ENCODE measurements around the gene MND1.
"Not testable (repeated sequence)": the region's sequence is repeated elsewhere in the genome, so short reads cannot be mapped to it uniquely, and the experiment has no call there.

MND1 gene

DNA sequence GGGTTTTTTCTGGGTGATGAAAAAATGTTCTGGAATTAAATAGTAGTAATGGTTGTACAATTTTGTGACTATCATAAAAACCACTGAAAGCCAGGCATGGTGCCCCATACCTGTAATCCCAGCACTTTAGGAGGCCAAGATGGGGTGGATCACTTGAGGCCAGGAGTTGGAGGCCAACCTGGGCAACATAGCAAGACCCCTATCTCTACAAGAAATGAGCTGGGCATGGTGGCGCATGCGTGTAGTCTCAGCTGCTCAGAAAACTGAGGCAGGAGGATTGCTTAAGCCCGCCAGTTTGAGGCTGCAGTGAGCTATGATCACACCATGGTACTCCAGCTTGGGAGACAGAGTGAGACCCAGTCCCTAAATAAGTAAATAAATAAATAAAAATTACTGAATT is 63.4 kb downstream of the MND1 start:
- DNase-seq, result no peak

DNA sequence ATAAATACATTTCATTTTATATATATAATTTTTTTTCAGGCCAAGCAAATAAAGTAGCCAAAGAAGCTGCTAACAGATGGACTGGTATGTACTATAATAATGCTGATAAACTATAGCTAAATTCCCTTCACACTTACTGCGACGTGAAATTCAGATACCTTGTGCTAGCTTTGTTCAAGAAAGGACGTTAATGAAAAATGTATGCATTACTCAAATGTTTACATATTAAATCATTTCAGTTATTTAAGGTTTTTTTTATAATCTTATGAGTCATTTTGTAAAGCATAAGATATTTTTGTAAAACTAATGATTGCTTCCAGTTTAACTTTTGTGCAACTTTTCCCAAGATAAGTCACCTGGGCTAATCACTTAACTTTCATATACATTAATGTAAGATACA is 64.4 kb downstream of the MND1 start:
- no peak for DNase-seq

DNA sequence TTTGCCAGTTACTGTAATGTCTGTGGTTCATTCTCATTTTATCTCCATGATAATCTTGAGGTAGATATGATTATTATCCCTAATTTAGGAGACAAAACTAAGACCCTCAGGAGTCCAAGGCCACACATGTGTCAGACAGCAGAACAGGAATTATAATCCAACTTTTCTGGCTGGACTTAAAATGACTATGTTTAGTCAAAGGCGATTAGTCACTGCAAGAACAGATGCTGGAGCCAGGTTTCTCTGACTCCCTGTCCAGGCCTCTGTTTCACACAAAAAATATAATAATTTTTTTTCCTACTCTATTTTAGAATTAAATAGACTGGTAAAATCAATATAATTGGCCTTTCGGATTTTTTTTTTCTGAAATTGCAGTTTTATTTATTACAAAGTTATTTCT is 64.9 kb downstream of the MND1 start:
- no peak for DNase-seq

DNA sequence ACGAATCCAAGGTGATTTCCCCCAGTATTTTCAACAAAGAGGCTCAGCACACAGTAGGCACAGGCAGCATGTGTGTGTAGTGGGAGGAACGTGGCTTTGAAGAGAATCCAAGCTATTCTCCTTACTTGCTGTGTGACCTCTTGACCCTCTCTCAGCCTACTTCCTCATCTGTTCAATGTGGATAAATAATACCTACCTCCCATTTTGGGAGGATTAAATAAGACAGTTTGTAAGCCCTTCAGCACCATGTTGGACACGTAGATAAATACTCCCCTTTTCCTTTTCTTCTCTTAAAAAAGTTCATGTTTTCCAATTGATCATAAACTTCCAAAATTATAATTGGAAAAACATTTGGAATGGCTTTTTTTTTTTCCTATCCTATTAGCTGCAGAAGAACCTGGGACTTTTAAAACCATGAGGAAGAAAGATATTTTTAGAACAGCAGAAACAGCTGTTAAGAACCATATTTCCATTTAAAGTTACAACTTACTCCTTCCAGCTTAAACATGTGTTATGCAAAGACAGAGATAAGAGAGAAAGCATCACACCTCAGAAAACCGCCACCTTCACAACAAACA is 65.5 kb downstream of the MND1 start:
- no peak for DNase-seq

DNA sequence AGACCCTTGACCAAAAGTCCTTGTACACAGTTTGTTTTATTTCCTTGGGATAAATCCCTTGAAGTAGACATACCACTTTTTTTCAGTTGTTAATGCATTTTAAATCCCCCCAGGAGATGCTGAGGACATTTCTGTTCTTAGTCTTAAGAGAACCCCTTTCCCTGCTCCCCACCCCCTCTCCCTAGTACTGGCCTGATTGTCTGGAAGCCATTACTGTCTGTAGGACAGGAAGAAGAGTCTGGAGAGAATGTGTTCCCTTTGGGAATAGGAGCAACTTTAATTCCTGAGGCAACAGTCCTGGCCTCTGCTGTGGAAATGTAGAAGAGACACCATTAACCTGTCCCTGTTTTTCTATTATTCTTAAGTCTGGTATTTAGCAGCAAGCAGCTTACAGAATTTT is 69.4 kb downstream of the MND1 start:
- DNase-seq, result no peak

DNA sequence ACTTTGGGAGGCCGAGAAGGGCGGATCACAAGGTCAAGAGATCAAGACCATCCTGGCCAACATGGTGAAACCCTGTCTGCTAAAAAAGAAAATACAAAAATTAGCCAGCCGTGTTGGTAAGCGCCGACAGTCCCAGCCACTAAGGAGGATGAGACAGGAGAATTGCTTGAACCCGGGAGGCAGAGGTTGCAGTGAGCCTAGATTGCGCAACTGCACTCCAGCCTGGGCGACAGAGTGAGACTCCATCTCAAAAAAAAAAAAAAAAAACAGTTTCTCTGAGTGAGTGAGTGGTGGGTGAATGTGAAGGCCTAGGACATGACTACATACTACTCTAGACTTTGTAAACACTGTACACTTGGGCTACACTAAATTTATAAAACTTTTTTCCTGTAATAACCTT is 72.0 kb downstream of the MND1 start:
- DNase-seq, result not testable (repeated sequence)

DNA sequence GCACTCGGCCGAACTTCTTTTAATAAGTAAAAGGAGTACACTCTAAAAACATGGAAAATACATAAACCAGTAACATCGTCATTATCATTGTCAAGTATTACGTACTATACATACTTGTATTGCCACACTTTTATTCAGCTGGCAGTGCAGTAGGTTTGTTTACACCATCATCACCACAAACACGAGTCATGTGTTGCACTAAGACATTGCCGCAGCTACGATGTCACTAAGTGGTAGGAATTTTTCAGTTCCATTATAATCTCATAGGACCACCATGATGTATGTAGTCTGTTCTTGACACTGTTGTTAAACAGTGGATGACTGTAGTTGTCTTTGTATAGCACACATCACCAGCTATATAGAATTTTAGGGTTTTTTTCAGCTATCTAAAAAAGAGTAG is 73.6 kb downstream of the MND1 start:
- no peak for DNase-seq

DNA sequence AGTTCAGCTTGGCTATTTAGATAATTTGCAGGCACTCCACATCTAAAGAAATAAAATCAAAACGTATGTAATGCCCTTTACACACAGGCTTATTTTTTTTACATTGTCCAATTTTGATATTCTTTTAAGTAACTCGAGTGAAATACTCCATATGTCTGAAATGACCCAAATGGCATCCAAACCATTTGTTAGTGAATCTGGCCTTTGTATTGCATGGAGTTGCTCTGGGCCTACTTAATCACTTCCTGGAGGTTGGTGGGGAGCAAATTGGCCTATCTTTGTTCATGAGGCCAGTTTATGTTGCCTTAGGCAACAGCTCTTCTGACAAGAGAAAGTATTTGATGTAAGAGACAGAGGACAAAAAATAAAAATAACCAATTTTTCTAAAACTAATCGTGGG is 74.1 kb downstream of the MND1 start:
- DNase-seq, result no peak

DNA sequence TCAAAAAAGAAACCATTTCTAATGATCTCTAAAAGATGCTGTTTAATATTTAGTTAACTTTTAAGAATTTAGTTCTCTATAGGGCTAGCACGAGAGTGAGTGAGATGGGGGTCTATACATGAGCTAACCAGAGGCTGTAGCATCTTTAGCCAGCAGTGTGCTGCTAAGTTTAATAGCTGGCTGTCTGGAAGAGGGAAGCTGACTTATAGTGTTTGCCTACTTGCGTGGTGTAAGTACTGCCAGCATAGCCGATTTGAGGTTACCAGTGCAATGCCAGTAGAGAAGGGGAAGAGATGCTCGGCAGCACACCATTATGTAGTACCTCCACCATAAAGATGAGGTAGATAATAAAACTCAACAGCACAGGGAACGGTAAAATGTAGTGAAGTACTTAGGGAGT is 74.5 kb downstream of the MND1 start:
- no peak for DNase-seq

DNA sequence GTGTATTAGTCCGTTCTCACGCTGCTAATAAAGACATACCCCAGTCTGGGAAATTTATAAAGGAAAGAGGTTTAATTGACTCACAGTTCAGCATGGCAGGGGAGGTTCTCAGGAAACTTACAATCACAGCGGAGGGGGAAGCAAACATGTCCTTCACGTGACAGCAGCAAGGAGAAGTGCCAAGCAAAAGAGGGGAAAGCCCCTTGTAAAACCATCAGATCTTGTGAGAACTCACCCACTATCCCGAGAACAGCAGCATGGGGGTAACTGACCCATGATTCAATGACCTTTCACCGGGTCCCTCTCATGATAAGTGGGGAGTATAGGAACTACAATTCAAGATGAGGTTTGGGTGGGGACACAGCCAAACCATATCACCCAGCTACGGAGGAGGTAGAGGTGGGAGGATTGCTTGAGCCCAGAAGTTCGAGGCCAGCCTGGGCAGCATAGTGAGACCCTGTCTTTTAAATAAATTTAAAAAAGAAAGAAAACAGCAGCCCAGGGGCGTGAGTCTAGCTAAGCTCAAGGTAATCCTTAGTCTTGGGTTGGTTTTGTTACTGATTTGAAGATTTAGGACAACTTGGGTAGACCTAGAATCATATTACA is 75.3 kb downstream of the MND1 start:
- no peak for DNase-seq

DNA sequence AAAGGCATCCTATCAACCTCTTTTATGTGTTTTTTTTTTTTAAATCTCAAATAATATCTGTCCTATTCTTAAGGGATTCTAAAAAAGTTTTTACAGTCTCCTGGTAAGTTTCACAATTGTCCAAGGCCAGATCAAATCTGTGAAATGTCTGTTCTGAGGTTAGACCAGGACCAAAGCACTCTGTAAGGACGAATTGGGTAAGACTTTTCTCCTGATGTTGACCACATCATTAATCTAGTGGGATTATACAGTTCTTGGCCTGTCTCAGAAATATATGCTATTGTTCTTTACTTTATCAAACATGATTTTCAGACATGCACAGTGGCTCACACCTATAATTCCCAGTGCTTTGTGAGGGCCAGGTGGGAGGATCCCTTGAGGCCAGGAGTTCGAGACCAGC is 75.9 kb downstream of the MND1 start:
- no peak for DNase-seq

DNA sequence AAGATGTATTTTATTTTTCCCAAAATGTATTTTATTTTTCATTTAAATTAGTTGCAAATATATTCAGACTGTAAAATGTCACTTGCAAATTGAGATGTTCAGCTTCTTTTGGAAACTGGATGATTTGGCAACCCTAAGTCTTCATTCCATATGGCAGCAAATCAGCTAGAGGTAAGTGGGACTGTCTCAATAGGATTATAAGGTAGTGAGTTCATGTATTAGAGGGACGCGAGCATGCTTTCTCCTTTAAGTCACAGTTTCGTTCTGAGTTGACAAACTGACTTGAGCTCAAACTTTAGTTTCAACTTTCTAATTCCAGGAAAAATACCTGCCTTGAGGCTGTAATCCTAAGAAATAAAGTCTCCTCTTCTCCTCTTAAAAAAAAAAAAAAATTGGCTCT is 77.5 kb downstream of the MND1 start:
- DNase-seq, result no peak

DNA sequence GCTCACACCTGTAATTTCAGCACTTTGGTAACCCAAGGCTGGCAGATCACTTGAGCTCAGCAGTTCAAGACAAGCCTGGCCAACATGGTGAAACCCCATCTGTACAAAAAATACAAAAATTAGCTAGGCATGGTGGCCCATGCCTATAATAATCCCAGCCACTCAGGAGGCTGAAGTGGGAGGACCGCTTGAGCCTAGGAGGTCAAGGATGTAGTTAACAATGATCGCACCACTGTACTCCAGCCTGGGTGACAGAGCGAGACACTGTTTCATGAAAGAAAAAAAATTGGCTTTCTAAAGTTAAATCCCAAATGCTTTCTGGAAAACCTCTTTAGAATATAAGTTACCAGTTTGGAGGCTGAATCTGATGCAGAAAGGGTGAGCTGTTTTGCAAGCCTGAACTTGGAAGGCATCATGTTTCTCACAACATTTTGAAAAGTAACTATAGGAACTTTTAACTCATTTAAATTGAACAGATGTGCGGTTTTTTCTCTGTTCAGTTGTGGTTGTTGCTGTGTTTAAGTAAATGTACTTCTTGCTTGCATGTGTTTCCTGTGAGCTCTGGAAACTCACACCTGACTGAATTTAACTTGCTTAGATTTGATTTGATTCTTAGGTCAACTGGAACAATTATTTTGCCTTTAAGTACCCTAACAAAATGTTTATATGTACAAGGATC is 81.9 kb downstream of the MND1 start:
- DNase-seq, result no peak

DNA sequence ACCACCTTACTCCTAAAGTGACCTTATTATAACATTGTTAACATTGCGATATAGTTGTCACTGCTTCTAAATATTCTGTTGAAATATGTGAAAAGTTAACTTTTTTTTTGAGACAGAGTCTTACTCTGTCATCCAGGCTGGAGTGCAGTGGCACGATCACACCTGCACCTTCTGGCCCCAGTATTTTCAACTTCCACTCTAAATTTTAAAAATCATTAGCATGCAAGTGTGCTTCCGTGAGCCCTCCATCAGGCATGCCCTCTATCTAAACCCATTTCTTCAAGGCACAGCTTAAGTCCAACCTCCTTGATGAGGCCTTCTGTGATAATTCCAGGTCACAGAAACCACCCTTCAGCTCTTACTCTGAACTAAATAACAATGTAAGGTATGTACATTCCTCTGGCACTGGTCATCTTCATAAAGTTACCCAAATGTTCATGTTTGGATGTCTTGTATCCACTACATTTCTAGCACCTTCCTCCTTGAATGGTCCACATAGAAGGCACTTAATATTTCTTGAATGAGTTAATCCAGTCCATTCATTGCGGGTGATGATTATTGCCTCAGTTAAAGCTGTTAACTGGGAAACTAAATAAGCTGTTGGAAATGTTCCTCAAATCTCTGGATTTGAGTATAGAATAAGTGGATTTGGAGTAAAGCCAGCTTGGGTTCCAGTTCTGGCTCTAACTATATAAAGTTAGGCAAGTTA is 83.0 kb downstream of the MND1 start:
- DNase-seq, result no peak

DNA sequence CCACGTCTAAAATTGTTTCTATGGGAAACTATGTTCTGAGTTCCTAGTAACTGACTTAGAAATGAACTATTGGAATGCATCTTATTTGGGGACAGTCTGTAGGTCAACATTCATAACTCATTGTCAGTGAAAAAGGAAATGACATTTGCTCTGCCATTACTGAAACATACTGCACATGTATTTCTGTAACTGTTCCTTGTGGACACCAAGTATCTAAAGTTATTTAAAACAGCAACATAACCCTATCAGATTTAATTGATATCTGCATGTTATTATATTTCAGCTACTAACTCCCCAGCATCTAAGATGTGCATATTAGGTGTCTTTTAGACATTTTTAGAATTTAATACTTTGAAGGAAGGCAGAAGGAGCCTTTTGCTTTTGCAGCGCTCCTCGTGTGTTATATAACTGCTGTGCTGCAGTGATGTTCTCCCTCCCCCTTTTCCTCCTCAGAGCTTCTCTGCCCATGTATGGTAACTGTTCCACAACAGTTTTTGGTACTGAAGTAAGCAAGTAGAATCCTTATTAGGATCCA is 84.5 kb downstream of the MND1 start:
- no peak for DNase-seq

DNA sequence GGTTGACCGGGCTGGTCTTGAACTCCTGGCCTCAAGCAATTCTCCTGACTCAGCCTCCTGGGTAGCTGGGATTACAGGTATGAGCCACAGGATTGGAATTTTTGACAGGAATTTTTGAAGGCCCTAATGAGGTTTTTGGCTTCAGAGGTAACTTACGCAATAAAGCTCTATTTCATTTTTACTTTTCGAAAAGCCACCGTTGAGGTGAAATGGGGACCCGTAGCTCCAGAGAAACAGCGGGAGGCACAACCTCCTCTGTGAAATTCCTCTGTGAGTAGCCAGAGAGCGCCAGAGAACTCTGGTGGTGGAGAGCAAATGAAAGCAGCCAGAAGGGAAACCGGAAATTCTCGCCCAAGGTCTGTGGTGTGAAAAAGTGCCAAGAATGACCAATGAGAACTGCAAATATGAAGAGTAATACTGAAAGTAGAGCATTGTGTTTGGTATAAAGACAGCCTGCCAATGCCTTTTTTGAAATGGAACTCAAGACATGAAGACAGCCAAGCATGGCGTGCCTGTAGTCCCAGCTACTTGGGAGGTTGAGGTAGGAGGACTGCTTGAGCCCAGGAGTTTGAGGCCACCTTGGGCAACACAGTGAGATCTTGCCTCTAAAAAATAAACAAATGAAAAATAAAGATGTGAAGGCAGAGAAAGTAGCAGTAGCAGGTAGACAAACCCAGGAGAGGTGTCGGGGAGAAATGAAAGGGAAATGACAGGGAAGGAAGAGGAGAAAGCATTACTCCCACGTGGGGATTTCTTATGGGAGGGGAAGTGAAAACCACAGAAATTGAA is 88.7 kb downstream of the MND1 start:
- no peak for DNase-seq

DNA sequence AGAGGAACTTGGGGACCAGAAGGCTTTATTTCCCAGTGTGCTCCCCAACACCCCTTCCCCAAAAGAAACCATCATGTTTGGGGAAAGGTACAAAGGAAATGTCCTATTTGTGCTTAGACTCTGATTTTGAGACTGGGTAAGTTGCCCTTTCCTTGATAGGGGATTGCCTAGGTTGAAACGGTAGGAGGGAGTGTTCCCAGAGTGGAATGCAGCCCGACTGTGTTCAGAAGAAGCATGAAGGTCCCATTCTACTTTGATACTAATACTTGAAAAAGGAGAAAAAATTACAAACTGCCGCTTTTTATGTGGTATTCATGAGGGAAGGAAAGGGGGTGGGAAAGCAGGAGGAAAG is 89.2 kb downstream of the MND1 start:
- DNase-seq, result no peak

DNA sequence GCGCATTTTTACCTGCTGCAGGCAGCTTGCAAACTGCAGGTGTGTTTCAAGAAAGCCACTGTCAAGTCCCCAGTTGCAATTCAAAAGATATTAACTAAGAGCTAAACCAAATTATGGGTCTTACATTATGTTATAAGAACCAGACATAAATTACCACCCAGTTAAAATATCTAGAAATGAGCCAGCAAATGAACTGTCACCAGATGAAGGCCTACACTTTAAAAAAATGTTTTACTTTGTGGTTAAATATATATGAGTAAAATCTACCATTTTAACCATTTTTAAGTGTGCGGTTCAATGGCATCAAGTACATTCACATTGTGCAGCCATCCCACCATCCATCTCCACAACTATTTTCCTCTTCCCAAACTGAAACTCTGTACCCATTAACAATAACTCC is 89.7 kb downstream of the MND1 start:
- DNase-seq, result no peak

DNA sequence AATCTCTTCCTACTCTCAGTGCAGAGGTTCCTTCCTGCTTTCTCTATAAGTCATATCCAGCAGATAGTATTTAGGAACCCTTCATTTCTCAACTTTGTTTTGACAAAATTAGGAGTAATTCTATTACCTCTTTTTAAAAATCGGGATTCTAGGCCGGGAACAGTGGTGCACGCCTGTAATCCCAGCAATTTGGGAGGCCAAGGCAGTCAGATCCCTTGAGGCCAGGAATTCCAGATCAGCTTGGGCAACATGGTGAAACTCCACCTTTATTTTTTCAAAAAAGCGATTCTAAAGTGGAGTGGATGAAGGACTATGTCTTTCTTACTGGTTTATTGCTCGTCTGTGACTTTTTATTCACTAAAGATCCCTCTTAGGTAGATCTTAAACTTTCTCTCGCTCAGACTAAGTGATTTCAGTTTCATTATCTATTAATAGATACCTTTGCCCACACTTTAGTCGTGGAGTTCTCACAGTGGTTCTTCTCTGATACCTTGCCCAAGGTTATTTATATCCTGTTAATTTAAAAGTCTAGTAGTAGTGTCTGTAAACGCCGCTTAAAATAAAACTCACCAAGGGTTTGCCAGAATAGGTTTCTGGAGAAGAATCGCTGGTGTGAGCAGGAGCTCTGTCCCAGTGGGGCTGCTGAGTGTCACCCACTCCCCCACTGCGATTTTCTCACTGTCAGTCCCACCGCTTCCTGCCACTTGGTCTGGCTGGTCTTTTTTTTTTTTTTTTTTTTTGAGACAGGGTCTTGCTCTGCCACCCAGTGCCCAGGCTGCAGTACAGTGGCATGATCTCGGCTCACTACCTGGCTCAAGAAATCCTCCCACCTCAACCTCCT is 94.6 kb downstream of the MND1 start:
- DNase-seq, result no peak

DNA sequence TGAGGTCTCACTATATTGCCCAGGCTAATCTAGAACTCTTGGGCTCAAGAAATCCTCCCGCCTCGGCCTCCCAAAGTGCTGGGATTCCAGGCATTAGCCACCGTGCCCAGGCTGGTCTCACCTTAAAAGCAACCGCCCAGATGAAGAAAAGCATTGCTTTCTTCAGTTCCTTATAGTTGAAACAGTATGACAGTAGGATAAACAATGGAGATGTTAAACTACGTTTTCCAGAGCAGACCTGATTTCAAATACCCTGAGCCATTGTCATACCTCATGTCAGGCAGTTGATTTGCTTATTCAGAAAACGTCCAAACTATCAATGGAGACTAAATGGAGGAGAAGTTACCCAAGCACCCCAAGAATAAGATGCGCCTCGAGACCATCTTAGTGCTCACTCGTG is 95.3 kb downstream of the MND1 start:
- DNase-seq, result no peak

DNA sequence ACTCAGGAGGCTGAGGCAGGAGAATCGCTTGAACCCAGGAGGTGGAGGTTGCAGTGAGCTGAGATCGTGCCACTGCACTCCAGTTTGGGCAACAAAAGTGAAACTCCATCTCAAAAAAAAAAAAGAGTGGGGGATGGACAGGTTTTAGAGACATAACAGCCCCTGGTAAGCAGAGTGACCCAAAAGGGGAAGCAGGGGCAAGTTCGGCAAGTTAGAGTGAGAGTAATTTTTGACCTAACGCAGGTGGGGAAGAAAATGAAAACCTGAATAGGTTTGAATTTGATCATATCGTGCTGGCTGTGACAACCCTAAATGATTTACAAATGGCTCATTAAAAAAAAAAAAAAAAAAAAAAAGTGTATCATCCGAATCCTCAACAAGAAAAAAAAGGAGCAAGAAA is 96.0 kb downstream of the MND1 start:
- DNase-seq, result no peak

All from GOT3 (cell line).